T-helper 22 cell (primary cell): ENCODE data around the gene IFNA7.
"Not testable (repeated sequence)": the region's sequence is repeated elsewhere in the genome, so short reads cannot be mapped to it uniquely, and the experiment has no call there.

Experiments
- DNase-seq: peaks from one replicate; pipeline ENCODE4 v3.0.0-alpha.2; 2020; ENCODE audit warnings: low read depth

IFNA7 gene

DNA sequence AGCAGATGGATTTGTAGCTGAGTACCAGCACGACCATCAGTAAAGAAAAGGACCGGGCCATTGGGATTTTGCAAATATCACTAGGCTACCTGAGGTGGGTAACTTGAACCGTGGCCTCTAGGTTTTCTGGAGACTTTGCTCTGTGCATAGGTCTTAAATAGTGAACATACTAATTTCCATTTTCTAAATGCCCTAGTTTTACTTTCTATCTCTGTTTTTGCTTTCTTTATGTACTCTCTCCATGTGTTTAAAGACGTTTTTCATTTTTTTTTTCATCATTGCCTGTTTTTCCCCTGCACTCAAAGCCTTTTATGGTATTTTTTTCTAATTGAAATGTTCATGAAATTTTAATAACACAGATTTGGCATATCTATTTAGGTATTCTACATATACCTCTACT lies at the start of gene IFNA7:
Gene IFNA7 (minus strand): TSS at position 101 of the 400 bp plus-strand sequence. CDS start 40 bp downstream, at position 61.
- not testable (repeated sequence) for DNase-seq

DNA sequence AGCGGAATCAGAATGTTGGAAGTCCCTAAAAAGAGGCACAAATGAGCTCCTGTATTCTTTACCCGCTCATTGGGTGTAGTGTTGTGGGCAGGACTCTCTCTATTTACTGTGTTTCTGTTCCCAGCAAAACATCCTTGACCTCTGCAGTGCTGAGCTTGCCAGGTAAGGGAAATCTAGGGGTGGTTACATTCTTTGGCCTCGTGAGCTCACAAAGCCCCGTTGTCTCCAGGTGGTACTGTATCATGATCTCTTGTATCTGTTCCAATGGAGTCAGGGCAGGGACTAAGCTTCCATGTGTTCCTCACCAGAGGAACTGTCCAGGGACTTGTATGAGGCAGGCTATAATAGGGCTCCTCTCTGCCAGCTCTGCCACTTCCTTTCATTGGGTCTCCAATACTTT lies 49.6 kb upstream of the IFNA7 start:
- DNase-seq = no peak

DNA sequence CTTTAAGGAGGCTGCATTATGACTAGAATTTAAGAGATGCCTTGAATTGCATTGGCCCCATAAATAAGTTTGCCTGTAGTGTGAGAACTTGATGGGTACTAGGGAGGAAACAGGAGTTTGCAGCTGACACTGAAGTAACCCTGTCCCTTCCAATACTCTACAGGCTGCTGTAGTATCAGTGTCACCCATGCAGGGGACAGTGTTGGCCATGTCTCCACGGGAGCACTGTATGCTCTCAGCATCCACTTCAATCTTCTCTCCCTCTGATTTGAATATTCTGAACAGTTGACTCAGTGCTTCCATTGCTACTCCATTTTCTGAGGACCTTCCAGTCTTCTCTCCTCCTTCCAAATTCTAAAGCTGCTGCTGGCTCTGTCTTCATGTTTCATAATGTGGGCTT lies 49.2 kb upstream of the IFNA7 start:
- DNase-seq = no peak

DNA sequence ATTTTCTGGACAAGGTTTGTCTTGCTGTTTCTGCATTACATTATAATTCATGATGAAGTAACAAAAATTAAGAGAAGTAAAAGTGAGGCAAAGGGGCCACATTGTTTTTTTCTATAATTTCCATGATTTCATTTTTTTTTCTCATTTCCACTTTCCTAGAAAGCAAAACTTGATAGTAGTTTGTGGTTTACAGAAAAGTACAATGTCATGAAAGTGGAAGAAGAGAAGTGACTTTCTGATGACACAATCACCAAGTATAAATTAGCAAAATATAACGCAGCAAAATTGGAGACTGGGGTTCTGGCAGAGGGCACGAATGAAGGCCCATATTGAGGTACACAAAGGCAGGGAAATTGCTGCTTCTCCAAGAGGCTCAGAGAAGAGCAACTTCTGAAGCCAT lies 42.8 kb upstream of the IFNA7 start:
- no peak for DNase-seq

DNA sequence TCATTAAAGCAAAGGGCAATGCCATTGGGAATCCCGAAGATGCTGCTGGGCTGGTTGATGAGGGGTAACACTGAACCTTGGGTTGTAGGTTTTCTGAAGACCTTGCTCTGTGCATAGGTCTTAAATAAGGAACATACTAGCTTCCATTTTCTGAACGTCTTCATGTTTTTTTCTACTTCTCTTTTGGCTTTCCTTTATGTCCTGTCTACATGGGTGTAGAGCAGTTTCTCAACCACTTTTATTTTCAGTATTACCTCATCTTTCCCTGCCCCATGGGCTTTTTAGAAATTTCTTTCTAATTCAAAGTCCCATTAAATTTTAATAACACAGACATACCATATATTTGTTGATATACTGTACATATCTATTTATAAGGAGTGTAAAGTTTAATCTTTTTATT lies 37.9 kb upstream of the IFNA7 start, which contains the start of gene IFNA14:
Gene IFNA14 (minus strand): TSS at position 95 of the 400 bp plus-strand sequence. CDS start 70 bp downstream, at position 25.
- no peak for DNase-seq

DNA sequence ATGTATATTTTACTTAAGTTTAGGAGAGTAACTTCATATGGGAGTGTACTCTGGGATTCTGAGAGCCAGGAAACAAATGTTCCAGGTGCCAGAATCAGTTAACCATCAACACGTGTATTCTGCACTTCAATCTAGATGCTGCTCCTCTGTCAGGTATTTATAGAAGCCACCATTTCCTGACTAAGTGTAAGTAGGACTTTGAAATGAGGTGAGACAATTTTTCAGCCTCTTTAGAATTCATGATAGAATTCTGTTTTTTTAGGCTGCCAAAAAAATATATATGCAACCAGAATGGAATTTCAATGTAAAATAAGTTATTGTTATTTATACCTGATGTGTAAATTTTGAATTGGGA lies 34.3 kb upstream of the IFNA7 start:
- not testable (repeated sequence) for DNase-seq

DNA sequence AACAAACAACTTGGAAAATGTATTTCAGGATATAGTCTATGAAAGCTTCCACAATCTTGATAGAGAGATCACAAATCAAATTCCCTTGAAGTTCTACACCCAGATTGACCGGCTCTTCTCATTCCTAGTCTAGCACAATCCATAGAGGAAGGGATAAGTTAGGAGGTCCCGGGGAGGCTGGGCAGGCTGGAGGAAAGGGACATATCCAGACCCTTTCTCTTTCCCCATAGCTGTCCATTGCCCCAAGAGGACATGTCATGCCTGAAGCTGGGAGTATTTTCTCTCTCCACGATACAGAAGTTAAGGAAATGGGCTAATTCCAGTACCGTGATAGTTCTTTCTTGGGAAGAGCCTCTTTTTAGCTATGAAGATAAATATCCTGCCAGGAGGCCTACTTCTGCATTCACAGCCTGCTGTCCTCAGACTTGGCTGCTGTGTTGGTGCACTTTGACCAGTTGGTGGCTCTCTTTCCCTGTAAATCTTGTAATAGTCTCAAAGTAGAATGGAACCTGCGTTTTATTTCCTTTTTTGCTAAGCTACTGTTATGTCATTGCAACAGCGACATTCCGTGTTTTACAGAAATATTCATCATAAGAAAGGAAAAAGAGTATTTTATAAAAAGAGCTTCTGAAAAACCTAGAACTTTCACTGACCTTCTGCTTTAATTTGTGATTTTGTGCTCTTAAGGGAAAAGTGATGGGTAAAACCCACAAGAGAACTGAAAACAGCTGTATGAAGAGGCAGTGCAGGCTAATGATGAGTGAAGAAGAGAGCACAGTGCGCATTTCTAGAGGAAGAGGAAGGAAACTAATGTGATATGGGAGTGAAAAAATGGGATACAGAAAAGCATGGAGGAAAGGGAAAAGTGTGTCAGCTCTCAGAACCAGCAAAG lies 33.7 kb upstream of the IFNA7 start:
- not testable (repeated sequence) for DNase-seq

DNA sequence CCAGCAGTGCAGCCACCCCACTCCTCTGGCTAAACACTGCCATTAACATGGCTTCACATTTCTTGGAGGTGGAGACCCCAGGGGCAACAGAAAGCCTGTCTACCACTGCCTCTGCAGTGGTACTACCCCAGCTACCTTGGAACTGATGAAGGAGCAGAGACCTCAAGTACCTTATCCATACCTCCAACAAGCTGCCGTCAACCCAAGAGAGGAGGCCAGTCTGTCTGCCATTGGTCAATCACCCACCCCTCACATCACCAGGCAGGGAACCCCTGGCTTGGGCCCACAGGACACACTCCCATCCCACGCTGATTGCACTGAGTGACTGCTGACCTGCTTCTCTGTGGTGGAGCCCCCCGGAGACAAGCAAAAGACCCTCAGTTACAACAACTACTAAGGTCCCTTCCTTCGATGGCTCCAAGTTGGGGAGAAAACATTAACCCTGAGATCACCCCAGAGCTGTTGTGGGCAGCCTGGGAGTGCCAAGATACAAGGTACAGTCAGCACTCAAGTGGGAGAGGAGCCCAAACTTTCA lies 32.2 kb upstream of the IFNA7 start:
- DNase-seq = no peak

DNA sequence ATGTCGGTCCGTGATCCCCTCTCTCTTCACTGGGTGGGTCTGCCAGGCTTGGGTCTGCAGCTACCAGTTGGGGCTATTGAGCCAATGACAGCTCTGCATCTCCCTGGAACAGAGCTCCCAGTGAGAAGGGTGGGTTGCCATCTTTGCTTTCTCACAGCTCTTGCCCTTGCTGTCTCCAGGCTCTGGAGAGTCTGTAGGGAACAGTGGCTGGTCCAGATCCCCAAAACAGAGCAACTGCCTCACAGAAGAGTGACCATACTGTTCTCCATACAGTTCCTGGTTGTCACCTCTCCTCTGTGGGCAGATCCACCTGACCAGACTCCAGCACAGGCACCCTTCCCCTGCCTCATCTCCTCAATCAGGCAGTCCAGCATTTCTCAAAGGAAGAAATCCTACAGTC lies 31.3 kb upstream of the IFNA7 start:
- no peak for DNase-seq

DNA sequence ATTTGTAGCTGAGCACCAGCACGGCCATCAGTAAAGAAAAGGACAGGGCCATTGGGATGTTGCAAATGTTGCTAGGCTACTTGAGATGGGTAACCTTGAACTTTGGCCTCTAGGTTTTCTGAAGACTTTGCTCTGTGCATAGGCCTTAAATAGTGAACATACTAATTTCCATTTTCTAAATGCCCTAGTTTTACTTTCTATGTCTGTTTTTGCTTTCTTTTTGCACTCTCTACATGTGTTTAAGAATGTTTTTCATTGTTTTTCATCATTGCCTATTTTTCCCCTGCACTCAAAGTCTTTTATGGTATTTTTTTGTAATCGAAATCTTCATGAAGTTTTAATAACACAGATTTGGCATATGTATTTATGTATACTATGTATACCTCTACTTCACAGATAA lies 26.1 kb upstream of the IFNA7 start, which contains the start of gene IFNA17:
Gene IFNA17 (minus strand): TSS at position 101 of the 400 bp plus-strand sequence. CDS start 49 bp downstream, at position 52.
- DNase-seq = no peak

DNA sequence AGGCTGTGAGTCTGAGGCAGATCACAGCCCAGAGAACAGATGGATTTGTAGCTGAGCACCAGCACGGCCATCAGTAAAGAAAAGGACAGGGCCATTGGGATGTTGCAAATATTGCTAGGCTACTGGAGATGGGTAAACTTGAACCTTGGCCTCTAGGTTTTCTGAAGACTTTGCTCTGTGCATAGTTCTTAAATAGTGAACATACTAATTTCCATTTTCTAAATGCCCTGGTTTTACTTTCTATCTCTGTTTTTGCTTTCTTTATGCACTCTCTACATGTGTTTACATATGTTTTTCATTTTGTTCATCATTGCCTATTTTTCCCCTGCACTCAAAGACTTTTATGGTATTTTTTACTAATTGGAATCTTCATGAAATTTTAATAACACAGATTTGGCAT lies 15.2 kb upstream of the IFNA7 start, which contains the start of gene IFNA16:
Gene IFNA16 (minus strand): TSS at position 101 of the 400 bp plus-strand sequence. CDS start 6 bp downstream, at position 95.
- DNase-seq = not testable (repeated sequence)

DNA sequence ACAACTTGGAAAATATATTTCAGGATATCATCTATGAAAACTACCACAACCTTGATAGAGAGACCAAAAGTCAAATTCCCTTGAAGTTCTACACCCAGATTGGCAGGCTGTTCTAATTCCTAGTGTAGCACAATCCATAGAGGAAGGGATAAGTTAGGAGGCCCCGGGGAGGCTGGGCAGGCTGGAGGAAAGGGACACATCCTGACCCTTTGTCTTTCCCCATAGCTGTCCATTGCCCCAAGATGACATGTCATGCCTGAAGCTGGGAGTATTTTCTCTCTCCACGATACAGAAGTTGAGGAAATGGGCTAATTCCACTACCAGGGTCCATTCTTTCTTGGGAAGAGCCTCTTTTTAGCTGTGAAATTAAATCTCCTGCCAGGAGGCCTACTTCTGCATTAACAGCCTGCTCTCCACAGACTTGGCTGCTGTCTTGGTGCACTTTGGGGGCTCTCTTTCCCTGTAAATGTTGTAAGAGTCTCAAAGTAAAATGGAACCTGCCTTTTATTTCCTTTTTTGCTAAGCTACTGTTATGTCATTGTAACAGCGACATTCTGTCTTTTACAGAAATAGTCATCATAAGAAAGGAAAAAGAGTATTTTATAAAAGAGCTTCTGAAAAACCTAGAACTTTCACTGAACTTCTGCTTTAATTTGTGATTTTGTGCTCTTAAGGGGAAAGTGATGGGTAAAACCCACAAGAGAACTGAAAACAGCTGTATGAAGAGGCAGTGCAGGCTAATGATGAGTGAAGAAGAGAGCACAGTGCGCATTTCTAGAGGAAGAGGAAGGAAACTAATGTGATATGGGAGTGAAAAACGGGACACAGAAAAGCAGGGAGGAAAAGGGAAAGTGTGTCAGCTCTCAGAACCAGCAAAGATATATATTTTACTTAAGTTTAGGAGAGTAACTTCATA lies 11.7 kb upstream of the IFNA7 start:
- not testable (repeated sequence) for DNase-seq

DNA sequence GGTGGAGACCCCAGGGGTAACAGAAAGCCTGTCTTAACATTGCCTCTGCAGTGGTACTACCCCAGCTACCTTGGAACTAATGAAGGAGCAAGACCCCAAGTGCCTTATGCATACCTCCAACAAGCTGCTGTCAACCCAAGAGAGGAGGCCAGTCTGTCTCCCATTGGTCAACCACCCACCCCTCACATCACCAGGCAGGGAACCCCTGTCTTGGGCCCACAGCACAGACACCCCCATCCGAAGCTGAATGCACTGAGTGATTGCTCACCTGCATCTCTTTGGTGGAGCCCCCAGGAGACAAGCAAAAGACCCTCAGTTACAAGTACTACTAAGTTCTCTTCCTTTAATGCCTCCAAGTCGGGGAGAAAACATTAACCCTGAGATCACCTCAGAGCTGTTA lies 10.2 kb upstream of the IFNA7 start:
- DNase-seq = not testable (repeated sequence)

DNA sequence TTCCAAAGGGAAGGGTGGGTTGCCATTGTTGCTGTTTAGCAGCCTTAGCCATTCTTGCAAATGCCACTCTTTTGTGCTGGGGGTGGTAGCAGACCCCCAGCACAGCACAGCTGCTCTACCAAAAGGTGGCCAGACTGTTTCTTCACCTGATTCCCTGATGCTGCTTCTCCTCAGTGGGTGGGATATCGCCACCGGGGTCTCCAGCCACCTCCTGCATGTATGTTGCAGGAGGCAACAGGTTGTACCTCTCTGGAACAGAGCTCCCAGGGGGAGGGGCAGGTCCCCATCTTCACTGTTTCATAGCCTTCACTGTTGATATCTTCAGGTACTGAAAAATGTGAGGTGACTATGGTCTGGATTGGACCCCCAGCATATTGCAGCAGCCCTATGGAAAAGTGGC lies 8.8 kb upstream of the IFNA7 start:
- not testable (repeated sequence) for DNase-seq

DNA sequence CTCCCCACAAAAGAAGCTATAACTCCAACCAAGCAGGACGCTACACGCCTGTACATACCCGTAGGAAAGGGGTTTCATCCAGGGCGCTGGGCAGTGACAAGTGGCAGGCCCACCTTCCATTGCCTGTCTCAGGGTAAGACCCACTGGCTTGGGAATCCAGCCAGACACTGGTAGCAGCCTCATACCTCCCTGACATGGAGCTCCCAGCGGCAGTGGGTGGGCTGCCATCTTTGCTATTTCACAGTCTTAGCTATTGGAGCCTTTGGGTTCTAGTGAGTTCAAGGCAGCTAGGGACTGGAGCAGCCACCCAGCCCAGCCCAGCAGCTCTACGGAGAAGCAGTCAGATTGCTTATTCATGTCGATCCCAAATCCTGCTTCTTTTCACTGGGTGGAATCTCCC lies 8.3 kb upstream of the IFNA7 start:
- DNase-seq = no peak

DNA sequence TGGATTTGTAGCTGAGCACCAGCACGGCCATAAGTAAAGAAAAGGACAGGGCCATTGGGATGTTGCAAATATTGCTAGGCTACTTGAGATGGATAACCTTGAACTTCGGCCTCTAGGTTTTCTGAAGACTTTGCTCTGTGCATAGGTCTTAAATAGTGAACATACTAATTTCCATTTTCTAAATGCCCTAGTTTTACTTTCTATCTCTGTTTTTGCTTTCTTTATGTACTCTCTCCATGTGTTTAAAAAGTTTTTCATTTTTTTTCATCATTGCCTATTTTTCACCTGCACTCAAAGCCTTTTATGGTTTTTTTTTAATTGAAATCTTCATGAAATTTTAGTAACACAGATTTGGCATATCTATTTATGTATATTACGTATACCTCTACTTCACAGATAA lies 5.0 kb upstream of the IFNA7 start, which contains the start of gene IFNA10:
Gene IFNA10 (minus strand): TSS at position 101 of the 400 bp plus-strand sequence. CDS start 46 bp downstream, at position 55.
- not testable (repeated sequence) for DNase-seq

DNA sequence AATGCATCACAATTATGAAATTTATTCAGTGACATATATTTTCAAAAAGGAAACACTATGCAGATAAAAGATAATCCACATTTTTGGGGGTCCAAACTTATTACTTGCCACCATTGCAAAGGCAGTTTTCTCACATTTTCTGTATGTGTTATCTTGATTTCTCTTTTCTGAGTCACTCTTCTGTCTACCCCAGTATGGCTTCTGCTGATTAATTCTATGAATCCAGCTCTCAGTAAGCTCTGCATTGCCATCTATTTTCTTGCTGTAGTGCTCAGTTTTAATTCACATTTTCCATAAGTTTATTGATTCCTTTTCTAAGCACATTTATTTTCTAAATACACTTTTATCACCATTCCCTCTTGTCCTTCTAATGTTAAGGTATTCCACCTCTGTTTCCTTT lies 3.2 kb upstream of the IFNA7 start:
- no peak for DNase-seq

DNA sequence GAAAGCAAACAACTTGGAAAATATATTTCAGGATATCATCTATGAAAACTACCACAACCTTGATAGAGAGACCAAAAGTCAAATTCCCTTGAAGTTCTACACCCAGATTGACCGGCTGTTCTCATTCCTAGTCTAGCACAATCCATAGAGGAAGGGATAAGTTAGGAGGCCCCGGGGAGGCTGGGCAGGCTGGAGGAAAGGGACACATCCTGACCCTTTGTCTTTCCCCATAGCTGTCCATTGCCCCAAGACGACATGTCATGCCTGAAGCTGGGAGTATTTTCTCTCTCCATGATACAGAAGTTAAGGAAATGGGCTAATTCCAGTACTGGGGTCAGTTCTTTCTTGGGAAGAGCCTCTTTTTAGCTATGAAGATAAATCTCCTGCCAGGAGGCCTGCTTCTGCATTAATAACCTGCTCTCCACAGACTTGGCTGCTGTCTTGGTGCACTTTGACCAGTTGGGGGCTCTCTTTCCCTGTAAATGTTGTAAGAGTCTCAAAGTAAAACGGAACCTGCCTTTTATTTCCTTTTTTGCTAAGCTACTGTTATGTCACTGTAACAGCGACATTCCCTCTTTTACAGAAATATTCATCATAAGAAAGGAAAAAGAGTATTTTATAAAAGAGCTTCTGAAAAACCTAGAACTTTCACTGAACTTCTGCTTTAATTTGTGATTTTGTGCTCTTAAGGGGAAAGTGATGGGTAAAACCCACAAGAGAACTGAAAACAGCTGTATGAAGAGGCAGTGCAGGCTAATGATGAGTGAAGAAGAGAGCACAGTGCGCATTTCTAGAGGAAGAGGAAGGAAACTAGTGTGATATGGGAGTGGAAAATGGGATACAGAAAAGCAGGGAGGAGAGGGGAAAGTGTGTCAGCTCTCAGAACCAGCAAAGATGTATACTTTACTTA lies 6.9 kb downstream of the IFNA7 start:
- not testable (repeated sequence) for DNase-seq

DNA sequence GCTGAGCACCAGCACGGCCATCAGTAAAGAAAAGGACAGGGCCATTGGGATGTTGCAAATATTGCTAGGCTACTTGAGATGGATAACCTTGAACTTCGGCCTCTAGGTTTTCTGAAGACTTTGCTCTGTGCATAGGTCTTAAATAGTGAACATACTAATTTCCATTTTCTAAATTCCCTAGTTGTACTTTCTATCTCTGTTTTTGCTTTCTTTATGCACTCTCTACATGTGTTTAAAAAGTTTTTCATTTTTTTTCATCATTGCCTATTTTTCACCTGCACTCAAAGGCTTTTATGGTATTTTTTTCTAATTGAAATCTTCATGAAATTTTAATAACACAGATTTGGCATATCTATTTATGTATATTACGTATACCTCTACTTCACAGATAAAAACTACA lies 14.5 kb downstream of the IFNA7 start, which contains the start of gene IFNA4:
Gene IFNA4 (minus strand): TSS at position 101 of the 400 bp plus-strand sequence. CDS start 56 bp downstream, at position 45.
- not testable (repeated sequence) for DNase-seq
